ENCODE data around the gene PPFIA1. TPM values are rescaled to one million over a fixed set of nuclear protein-coding genes. Genes with fewer than 3 reads are reported as not detected.
"Not testable (repeated sequence)": the region's sequence is repeated elsewhere in the genome, so short reads cannot be mapped to it uniquely, and the experiment has no call there.

PPFIA1 gene
- total RNA-seq, 1 donor from 2014 or later = 52.3 TPM

- no peak for DNase-seq (ENCODE audit: low spot score)
- no peaks in the 10 kb centered on the region for H3K9me3 Mint-ChIP-seq (ENCODE audit: unreplicated experiment)
- H3K36me3 Mint-ChIP-seq (ENCODE audit: low read depth, unreplicated experiment) = no peaks in the 10 kb centered on the region
- no peak overlapping the region for H3K4me3 Mint-ChIP-seq (ENCODE audit: unreplicated experiment)
- H3K4me1 Mint-ChIP-seq (ENCODE audit: unreplicated experiment) = no peaks in the 10 kb centered on the region
- no peak overlapping the region for H3K27ac Mint-ChIP-seq (ENCODE audit: unreplicated experiment)
- no peak for TF ChIP-seq CTCF (IDR thresholded peaks at IDR 0.05; ENCODE audit: unreplicated experiment)
- H3K27me3 Mint-ChIP-seq (ENCODE audit: unreplicated experiment) = peaks cover 8% of the 10 kb centered on the region
Measured at GRCh38 chr11:70251659-70252321, 18.7 kb upstream of the PPFIA1 start.

DNA sequence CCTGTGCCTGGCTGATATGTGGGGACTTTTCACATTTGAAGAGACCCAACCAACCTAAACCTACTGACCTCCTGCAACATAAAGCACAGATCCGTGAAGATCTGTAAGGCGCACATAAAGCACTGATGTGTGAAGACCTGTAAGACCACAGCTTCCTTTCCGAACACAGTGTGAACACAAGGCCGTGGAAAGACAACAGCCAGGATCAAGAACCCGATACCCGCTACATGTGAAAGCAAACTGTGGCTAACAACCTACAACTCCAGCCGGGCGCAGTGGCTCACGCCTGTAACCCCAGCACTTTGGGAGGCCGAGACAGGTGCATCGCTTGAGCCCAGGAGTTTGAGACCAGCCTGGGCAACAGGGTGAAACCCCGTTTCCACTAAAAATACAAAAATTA is 17.6 kb upstream of the PPFIA1 start:
- Mint-ChIP-seq H3K27me3 (ENCODE audit: unreplicated experiment) (peaks cover 8% of the 10 kb centered on the region), H3K36me3 (ENCODE audit: low read depth, unreplicated experiment) (no peaks in the 10 kb centered on the region), H3K27ac (ENCODE audit: unreplicated experiment) (no peak overlapping the region), H3K4me3 (ENCODE audit: unreplicated experiment) (no peak overlapping the region), H3K9me3 (ENCODE audit: unreplicated experiment) (no peaks in the 10 kb centered on the region), H3K4me1 (ENCODE audit: unreplicated experiment) (no peaks in the 10 kb centered on the region)
- no peak for TF ChIP-seq CTCF (IDR thresholded peaks at IDR 0.05; ENCODE audit: unreplicated experiment)
- DNase-seq (ENCODE audit: low spot score) = no peak

DNA sequence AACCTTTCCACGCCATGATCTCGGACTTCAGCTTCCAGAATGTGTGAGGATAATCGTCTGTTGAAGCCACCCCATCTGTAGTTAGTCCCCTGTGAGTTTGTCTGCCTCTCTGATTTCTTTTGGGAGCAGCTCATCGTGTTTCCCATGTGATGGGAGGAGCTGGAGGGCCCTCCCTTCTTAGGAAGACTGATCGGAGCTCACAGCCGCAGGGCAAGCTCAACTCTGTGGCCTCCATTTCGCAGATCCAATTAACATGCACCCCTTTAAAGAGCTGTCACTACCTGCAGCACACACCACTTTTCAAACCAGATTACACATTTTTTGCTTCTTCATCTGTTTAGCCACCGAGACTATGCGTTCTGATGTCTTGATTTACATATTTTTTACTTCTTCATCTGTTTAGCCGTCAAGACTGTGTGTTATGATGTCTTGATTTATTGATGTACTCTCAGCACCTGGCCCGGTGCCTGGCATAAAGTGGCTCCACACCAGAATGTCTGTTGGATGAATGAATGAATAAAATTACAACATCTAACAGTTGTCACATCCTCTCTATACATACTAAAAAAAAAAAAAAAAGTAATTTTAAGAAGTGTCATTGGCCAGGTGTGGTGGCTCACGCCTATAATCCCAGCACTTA is 14.9 kb upstream of the PPFIA1 start:
- Mint-ChIP-seq H3K27me3 (ENCODE audit: unreplicated experiment) (peaks cover 5% of the 10 kb centered on the region), H3K4me3 (ENCODE audit: unreplicated experiment) (no peak overlapping the region), H3K36me3 (ENCODE audit: low read depth, unreplicated experiment) (no peaks in the 10 kb centered on the region), H3K4me1 (ENCODE audit: unreplicated experiment) (no peaks in the 10 kb centered on the region), H3K27ac (ENCODE audit: unreplicated experiment) (no peak overlapping the region), H3K9me3 (ENCODE audit: unreplicated experiment) (no peaks in the 10 kb centered on the region)
- TF ChIP-seq CTCF (IDR thresholded peaks at IDR 0.05; ENCODE audit: unreplicated experiment) = no peak
- no peak for DNase-seq (ENCODE audit: low spot score)

DNA sequence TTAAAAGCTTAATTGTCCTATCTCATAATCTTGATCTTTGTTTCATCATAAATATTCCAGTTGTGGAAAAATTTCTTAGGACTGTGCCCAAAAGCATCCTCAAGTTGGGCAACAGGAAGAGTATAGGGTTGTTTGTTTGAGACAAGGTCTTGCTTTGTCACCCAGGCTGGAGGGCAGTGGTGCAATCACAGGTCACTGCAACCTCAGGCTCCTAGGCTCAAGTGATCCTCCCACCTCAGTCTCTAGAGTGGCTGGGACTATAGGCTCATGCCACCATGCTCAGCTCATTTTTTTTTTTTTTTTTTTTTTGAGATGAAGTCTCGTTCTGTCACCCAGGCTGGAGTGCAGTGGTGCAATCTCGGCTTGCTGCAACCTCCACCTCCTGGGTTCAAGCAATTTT is 11.4 kb upstream of the PPFIA1 start:
- not testable (repeated sequence) for H3K4me3 Mint-ChIP-seq (ENCODE audit: unreplicated experiment); H3K4me1 Mint-ChIP-seq (ENCODE audit: unreplicated experiment); H3K27ac Mint-ChIP-seq (ENCODE audit: unreplicated experiment); H3K27me3 Mint-ChIP-seq (ENCODE audit: unreplicated experiment); H3K9me3 Mint-ChIP-seq (ENCODE audit: unreplicated experiment); H3K36me3 Mint-ChIP-seq (ENCODE audit: low read depth, unreplicated experiment); DNase-seq (ENCODE audit: low spot score)

- no peaks in the 10 kb centered on the region for H3K27me3 Mint-ChIP-seq (ENCODE audit: unreplicated experiment)
- H3K4me3 Mint-ChIP-seq (ENCODE audit: unreplicated experiment) = no peak overlapping the region
- no peak overlapping the region for H3K27ac Mint-ChIP-seq (ENCODE audit: unreplicated experiment)
- no peaks in the 10 kb centered on the region for H3K36me3 Mint-ChIP-seq (ENCODE audit: low read depth, unreplicated experiment)
- no peaks in the 10 kb centered on the region for H3K9me3 Mint-ChIP-seq (ENCODE audit: unreplicated experiment)
- TF ChIP-seq CTCF (IDR thresholded peaks at IDR 0.05; ENCODE audit: unreplicated experiment) = no peak
- H3K4me1 Mint-ChIP-seq (ENCODE audit: unreplicated experiment) = peaks cover 4% of the 10 kb centered on the region
- DNase-seq (ENCODE audit: low spot score) = no peak
Measured at GRCh38 chr11:70262951-70263350, 7.5 kb upstream of the PPFIA1 start.

Measured in endothelial cell (in vitro differentiated cells).